Right atrium auricular region (tissue), 2 donors: ENCODE results near the gene CASP3. TPM values are rescaled to one million over a fixed set of nuclear protein-coding genes. Genes with fewer than 3 reads are reported as not detected.

Source experiments
- DNase-seq: peaks from one replicate; pipeline ENCODE4 v3.0.0-alpha.2; 2019; ENCODE audit warnings: low spot score
- H3K27ac ChIP-seq, 2 donors: fragments of 200-600 bp; sonication (generic); 1 replicate in 1 of 2; 2 replicates in 1 of 2; pipeline ENCODE4 v1.5.1; 2016 to 2019
- H3K27me3 ChIP-seq, 2 donors: fragments of 200-600 bp; sonication (generic); one replicate each; pipeline versions ENCODE4 v1.5.1 to v1.6.0; 2017 to 2019
- H3K36me3 ChIP-seq: fragments of 200-600 bp; sonication (generic); one replicate; pipeline ENCODE4 v1.5.1; 2016
- H3K4me1 ChIP-seq, 2 donors: fragments of 200-600 bp; sonication (generic); one replicate each; pipeline versions ENCODE4 v1.5.1 to v1.6.0; 2017 to 2019
- H3K4me3 ChIP-seq, 2 donors: fragments of 200-600 bp; sonication (generic); 1 replicate in 1 of 2; 2 replicates in 1 of 2; pipeline ENCODE4 v1.5.1; 2017 to 2019; ENCODE audit warnings: mild to moderate bottlenecking in 1 of 2, moderate library complexity in 1 of 2
- H3K9me3 ChIP-seq, 2 donors: fragments of 200-600 bp; sonication (generic); one replicate each; pipeline ENCODE4 v1.5.1; 2019
- total RNA-seq, 2 donors: library from RNA; depleted of rRNA; stranded (reverse); fragments of >200 nt; gene quantifications; one replicate each; pipeline ENCODE4 v1.1.0, GENCODE V29; 2016
- TF ChIP-seq, protein P1 (sequence below), 2 donors: fragments of 200-600 bp; sonication (generic); IDR thresholded peaks; one replicate each; pipeline ENCODE4 v1.5.1; 2019; ENCODE audit warnings: antibody characterized with exemption in 2 of 2

CASP3 gene
- total RNA-seq, 2 donors from 2014 or later, result 10.3 to 12.1 TPM

DNA sequence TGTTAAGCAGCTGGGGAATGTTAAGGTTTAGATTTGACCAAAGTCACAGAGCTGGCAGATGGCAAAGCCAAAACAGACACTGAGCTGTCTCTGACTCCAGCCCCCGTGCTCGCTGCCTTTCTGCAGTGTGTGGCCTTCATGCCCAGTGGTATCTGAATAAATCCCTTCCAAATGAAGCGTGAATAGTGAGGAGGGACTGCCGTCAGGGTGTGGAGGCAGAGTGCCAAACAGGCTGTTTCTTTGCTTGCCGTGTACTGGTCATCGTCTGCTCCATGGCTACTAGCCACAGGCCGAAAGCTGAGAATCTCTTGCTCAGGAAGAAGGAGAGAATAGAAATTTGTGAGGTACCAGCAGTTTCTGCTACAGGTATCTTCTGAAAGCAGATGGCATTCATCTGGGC, 20.0 kb upstream of the CASP3 start:
- peaks cover 0 to 10% of the 10 kb centered on the region in 2 donors for H3K4me1 ChIP-seq
- peaks cover 26% of the 10 kb centered on the region for H3K36me3 ChIP-seq
- TF ChIP-seq, protein P1, sequence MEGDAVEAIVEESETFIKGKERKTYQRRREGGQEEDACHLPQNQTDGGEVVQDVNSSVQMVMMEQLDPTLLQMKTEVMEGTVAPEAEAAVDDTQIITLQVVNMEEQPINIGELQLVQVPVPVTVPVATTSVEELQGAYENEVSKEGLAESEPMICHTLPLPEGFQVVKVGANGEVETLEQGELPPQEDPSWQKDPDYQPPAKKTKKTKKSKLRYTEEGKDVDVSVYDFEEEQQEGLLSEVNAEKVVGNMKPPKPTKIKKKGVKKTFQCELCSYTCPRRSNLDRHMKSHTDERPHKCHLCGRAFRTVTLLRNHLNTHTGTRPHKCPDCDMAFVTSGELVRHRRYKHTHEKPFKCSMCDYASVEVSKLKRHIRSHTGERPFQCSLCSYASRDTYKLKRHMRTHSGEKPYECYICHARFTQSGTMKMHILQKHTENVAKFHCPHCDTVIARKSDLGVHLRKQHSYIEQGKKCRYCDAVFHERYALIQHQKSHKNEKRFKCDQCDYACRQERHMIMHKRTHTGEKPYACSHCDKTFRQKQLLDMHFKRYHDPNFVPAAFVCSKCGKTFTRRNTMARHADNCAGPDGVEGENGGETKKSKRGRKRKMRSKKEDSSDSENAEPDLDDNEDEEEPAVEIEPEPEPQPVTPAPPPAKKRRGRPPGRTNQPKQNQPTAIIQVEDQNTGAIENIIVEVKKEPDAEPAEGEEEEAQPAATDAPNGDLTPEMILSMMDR (IDR thresholded peaks at IDR 0.05), result no peak
- no peak overlapping the region for H3K4me3 ChIP-seq
- no peak for DNase-seq
- no peak overlapping the region for H3K27ac ChIP-seq
- H3K9me3 ChIP-seq, result no peaks in the 10 kb centered on the region
- H3K27me3 ChIP-seq, result no peaks in the 10 kb centered on the region

DNA sequence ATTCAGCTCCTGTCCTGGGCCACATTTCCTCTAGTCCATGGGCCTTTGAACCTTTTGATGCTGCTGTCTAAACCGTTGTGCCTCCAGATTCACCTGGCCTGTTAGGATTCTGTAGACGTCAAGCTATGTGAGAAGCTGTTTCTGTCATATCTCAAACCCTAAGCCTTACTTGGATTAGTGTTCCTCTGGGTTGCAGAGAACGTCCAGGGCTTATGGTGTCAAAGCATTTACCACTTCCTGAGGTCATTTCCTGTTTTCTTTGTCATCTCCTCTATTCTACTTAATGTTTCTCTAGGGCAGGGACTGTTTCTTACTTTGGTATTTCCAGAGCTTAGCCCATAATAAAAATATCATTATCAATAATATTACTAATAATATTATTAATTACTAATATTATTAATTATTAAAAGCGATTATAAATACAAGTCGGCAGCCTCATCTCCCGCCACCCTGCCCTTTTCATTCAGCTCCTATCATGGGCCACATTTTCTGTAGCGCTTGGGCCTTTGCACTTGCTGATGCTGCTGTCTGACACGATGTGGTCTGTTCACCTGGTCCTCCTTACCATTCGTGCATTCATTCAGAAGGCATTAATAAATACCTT, 19.4 kb upstream of the CASP3 start:
- no peaks in the 10 kb centered on the region for H3K27me3 ChIP-seq
- TF ChIP-seq, protein P1 (IDR thresholded peaks at IDR 0.05), result no peak
- H3K4me3 ChIP-seq, result no peak overlapping the region
- no peak for DNase-seq
- no peaks in the 10 kb centered on the region for H3K9me3 ChIP-seq
- peaks cover 0 to 10% of the 10 kb centered on the region in 2 donors for H3K4me1 ChIP-seq
- H3K36me3 ChIP-seq, result peaks cover 19% of the 10 kb centered on the region
- H3K27ac ChIP-seq, result no peak overlapping the region

DNA sequence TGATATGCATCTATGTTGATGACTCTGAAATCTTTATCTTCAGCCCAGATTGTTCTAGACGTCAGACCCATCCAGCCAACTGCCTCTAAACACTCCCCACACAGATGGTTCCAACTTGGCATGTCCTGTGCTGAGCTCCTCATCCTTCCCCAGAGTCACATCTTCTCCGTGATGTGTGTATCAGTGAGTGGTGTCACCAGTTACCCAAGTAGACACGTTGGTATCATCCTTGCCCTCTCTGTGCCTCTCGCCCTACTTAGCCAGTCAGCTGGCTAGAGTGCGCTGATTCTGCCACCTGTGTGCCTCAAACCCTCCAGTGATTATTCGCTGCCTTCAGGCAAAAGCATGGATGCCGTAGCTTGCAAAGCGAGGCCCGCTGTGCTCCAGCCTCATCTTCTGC, 18.8 kb upstream of the CASP3 start:
- H3K4me3 ChIP-seq, result no peak overlapping the region
- peaks cover 0 to 10% of the 10 kb centered on the region in 2 donors for H3K4me1 ChIP-seq
- no peak overlapping the region for H3K27ac ChIP-seq
- peaks cover 17% of the 10 kb centered on the region for H3K36me3 ChIP-seq
- no peak for DNase-seq
- no peaks in the 10 kb centered on the region for H3K9me3 ChIP-seq
- TF ChIP-seq, protein P1 (IDR thresholded peaks at IDR 0.05), result no peak
- no peaks in the 10 kb centered on the region for H3K27me3 ChIP-seq

DNA sequence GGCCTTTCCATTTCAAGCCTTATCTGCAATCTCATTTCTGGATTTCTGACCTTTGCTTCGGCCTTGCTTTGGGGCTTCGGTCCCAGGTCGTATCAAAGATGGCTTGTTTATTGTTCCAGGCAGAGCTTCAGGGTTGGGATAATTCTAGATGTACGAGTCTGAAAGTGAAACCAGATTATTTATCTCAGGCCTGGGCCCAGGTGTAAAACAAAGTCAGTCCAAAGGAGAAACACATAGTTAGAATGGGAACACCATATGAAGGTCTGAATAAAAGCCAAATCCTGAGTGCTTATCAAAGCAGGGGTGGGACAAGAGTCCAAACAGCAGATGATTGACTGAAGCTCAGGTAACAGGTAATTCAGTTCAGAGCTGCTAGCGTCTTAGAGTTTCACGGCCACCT, 17.4 kb upstream of the CASP3 start:
- Histone ChIP-seq H3K36me3 (peaks cover 9% of the 10 kb centered on the region), H3K27ac (no peak overlapping the region), H3K27me3 (no peaks in the 10 kb centered on the region), H3K9me3 (no peaks in the 10 kb centered on the region), H3K4me3 (no peak overlapping the region), H3K4me1 (peaks cover 0 to 10% of the 10 kb centered on the region in 2 donors)
- no peak for DNase-seq
- TF ChIP-seq, protein P1 (IDR thresholded peaks at IDR 0.05), result no peak

DNA sequence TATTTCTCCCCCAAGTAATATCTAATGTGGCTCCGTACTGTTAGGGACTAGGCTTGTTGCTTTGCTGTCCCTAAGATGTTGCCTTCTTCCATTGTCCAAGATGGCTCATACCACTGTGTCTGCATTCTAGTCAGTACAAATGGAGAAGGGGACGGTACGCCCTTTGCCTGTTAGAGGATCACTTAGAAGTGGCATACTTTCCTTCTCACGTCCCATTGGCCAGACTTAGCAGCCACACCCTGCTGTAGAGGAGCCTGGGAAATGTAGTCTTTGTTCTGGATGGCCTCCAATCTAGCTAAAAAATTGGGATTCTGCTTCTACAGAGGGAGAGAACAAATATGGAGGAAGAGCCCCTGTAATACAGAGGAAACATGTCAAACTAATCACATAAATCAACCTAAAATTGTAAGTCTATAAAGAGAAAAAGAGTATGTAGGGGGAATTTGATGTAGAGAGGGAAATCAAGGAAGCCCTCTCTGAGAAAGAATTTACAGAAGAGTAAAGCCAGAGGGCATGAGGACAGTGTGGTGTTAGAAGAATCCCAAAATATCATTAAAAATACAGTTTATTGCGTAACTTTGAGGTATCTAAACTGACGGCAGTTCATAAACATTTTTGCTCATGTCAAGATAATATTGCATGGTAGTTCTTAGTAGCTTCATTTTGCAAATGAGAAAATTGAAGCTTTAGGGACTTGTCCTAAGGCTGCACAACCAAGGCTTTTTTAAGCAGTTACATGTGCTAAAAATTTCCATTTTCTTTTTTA, 15.4 kb upstream of the CASP3 start:
- peaks cover 0 to 8% of the 10 kb centered on the region in 2 donors for H3K4me1 ChIP-seq
- TF ChIP-seq, protein P1 (IDR thresholded peaks at IDR 0.05), result no peak
- no peaks in the 10 kb centered on the region for H3K9me3 ChIP-seq
- H3K27ac ChIP-seq, result no peak overlapping the region
- no peak overlapping the region for H3K4me3 ChIP-seq
- H3K27me3 ChIP-seq, result no peaks in the 10 kb centered on the region
- no peak for DNase-seq
- peaks cover 27% of the 10 kb centered on the region for H3K36me3 ChIP-seq
